ENCODE data around the gene PTBP1.
A peak's percentile ranks its signal among the peaks of the same experiment; 100 is the strongest.

Gene PTBP1

DNA sequence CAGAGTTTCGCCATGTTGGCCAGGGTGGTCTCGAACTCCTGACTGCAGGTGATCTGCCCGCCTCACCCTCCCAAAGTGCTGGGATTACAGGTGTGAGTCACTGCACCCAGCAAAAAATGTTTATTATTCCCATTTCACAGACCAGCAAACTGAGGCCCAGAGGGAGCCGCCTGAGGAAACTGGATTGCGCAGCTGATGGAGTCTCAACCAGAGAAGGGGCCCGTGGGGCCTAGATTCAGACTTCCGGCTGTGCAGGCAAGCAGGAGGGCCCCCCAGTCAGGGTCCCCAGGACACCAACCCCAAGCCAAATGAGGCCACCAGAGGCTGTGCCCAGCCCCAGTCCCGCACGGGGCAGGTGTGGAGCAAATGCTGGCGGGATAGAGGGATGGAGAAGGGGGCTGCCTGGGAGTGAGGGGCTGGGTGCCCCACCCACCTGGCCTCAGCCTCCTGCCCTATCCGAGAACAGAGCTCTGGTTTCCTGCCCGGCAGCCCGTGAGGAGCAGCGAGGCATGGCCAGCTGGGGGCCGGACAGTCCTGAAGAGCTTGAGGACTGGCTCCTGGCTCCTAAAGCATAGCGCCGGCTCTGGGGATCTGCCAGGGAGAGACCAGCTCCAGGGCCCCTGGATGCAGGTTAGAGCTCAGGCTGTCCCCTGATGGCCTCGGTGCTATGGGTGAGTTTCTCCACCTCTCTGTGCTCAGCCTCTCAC, 24.4 kb upstream of the PTBP1 start:
- no peak for DNase-seq

DNA sequence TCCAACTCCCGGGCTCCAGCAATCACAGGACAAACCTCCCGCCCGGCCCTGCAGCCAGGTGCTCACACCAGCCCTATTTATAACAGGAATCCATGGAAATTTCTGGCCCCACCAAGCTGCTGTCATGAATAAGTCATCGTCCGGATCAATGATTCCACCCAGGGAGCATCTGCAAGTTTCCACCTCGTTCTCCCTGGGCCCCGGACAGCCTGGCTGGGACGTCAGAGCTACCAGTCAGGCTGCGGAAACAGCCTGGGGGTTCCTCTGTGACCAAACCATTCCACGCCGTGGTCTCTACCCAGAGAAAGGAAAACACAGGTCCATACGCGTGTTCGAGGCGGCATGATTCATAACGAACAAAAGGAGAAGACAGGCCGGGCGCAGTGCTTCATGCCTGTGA, 20.7 kb upstream of the PTBP1 start:
- DNase-seq = no peak

DNA sequence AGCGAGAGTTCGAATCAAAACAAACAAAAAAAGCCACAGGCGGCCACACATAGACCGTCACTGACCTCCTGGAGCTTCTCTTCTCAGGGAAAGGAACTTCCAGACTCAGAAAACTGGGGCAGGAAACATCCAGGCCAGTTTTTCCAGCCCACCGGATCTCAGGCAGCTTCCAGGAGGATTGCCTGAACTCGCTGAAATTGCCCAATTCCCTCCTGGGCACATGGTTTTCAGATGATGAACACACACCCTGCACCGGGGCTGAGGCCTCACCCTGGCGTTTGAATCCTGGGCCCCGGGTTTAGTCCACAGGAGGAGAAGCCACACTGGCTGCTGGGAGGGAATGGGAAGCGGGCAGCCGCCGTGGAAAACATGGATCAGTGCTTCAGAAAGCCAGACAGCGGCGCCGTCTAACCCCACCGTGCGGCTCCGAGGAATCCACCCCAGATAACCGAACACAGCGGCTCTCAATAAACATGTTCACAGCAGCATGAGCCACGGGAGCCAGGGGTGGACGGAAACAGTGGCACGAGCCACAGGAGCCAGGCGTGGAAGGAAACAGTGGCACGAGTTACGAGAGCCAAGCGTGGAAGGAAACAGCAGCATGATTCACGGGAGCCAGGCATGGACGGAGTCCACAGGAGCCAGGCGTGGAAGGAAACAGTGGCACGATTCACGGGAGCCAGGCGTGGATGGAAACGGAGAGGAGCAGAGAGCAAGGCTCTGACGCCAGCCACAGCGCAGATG, 18.2 kb upstream of the PTBP1 start:
- DNase-seq = no peak

DNA sequence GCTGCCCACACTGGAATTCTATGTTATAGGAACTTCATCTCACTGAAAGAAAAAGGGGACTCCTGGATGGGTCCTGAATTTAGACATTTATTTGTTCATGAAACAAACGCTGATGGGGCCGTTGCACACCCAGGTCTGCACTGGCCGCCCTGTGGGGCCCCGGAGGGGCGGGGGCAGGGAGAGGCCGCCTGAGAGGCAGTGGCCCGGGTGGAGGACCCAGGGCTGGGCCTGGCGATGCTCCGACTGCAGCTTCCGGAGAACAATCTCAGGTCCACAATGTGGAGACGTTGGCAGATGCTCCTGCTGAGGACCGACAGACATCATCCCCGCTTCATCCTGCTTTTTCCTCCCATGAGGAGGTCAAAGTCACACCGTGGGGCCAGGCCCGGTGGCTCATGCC, 16.3 kb upstream of the PTBP1 start:
- no peak for DNase-seq

DNA sequence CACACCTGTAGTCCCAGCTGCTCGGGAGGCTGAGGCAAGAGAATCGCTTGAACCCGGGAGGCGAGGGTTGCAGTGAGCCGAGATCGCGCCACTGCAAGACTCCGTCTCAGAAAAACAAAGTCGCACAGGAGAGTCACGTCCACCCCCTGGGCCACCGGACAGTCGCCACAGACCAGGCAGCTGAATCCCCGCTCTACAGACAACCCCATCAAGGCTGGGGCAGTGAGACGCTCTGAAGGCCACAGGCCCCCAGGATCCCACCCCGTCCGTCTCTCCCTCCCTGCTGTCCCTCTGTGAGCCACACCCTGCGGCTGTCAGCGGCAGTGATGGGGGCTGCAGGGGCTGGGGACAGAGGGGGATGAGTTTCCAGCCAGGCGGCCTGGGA, 15.5 kb upstream of the PTBP1 start:
- no peak for DNase-seq

DNA sequence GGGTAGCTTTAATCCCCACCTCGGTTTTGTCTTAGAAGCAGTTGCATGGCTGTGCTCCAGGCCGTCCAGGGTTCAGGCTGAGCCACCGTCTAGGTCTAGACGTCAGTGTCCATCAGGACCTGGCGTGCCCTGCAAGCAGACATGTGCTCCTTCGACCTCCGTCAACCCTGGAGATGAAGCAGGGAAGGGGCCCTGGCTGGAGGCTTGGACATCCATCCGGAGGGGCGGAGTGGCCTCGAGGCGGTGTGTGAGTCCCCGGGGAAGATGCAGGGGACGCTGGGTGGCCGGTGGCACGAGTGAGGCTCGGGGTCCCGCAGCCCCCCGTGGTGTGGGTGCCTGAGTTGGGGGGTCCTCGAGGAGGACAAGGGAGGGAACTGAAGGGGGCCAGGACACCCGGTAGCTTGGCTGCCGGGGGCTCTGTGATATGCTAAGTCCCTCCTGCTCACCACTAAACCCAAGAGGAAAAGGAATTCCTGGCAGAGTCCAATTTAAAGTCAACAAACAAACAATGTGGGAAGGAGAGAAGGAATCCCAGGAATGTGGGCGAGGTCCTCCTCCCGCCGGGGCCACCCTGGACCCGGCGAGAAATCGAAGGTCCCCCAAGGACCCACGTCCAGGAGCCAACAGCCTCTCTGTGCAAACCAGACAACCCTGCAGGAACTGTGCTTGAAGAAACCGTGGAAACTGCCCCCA, 14.9 kb upstream of the PTBP1 start:
- DNase-seq = no peak

DNA sequence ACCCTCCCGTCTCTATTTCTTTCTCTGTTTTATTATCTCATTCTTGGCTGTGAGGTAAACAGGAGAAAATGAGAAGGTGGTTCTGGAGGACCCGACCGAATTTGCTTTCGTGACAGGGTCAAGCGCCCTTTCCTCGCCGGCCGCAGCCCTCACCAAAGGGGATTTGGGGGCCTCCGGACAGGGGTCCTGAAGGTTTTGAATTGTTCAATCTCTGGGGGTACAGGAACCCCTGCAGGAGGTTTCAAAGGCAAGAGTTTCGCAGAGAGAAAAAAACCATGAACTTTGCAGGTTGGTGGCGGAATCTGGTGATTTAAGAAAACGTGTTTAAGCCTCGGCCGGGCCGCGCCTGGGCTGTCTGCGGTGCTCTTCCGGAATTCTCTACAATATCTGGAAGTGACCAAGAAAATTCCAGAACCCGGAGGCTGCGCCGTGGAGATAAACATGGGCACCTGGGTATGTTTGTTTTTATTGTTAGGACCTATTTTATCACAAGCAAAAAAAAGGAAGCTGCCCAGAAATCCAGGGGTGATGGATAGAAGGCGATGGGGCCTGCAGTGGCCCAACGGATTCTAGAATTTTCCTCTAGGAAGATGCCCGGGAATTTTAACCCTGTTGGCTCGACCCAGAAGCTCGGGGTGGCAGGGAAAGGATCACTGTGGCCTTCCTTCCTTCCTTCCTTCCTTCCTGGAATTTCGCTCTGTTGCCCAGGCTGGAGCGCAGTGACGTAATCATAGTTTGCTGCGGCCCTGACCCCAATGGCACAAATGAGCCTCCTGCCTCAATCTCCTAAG, 14.2 kb upstream of the PTBP1 start:
- no peak for DNase-seq

DNA sequence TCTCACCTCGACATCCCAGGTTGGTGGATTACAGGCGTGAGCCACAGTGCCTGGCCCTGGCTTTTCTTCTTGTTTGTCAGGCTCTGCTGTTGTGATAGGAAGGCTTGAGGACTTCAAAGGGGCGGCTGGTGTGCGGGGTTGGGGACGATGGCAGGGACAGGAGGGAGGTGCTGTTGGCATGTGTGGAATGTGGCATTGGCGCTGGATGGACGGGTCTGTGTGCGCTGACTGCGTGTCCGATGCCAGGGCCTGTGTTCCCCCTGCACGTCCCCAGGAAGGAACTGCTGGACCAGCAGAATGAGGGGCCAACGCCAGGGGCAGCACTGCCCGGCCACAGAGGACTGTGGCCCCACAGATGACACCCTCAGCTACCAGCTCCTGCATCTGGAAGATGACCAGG, 12.7 kb upstream of the PTBP1 start:
- no peak for DNase-seq

DNA sequence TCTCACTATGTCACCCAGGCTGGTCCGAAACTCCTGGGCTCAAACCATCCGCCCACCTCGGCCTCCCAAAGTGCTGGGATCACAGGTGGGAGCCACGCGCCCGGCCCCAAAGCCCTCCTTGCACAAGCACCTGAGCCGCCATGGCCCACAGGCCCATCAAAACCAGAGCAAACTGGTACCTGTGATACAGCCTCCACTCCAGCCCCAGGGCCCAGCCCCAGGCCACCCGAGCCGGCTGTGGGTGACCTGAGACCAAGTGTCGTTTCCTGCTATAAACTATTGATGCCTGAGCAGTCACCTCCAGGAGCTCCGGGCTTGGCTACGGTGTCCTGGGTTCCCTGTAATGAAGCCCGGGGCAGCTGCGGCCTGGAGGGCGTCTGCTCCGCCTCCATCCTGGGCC, 9.7 kb upstream of the PTBP1 start:
- DNase-seq = no peak

DNA sequence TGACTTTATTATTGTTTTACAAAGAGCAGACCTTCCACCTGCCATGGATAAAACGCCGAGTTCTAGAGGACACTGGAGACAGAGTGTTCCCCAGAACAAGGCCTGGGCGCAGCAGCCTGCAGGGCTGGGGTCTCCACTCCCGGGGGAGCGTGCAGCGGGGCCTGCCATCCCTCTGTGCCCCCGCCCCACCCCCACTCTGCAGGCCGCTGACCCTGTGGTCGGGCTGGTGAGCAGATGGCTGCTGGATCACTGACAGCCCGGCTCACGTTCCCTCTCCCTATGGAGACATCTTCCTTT, 8.6 kb upstream of the PTBP1 start:
- DNase-seq = no peak

DNA sequence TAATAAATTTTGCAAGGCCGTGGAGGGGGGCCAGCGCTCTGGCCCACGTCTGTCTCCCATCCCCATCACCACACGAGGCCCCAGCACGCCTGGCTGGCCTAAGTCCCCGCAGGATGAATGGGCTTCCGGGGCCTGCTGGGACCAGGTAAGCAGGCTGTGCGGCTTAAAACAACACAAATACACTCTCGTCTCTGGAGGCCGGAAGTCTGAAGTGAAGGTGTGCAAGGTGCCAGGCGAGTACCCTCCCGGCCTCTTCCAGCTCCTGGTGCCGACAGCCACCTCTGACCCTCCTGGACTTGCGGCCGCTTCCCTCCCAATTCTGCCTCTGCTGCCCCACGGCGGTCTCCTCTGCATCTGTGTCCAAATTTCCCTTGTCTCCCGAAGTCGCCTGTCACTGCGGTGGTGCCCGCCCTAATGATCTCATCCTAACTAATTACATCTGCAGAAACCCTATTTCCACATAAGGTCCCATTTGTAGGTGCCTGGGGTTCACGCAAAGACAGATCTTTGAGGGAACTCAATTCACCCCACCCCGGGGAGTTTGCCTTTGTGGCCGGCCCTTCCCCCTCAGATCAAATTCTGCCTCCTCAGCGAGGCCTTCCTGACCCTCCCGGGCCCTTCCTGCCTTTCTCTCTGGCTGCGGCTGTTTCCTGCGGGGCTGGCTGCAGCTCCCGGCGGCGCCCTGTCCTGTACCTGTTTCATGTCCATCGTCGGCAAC, 8.1 kb upstream of the PTBP1 start:
- DNase-seq = no peak

DNA sequence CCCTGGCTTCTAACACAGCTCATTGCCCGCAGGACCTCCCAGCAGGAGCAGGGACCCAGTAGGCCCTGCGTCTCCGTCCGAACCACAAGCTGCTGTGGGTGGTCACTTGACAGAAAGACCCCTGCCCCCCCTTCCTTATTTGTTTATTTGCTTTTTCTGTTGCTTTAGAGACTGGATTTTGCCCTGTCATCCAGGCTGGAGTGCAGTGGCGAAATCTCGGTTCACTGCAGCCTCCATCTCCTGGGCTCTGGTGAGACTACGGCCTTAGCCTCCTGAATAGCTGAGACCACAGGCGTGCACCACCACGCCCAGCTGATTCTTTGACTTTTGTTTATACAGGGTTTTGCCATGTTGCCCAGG, 7.6 kb upstream of the PTBP1 start:
- DNase-seq = no peak

DNA sequence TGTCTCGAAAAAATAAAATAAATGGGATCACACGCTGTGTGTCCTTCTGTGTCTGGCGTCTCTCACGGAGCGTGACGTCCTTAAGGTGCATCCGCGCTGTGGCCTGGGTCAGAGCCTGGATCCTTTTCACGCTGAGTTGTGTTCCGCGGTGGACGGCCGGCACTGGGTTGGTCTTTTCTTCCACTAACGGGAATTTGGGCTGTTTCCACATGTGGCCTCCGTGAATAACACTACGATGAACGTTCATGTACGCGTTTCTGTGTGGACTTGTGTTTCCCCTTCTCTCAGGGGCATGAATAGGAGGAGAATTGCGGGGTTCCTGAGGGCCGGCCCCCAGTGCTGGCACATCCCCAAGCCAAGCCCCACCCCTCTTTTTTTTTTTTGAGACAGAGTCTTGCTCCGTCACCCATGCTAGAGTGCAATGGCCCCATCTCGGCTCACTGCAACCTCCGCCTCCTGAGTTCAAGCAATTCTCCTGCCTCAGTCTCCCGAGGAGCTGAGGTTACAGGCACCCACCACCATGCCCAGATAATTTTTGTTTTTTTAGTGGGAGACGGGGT, 6.2 kb upstream of the PTBP1 start:
- no peak for DNase-seq

DNA sequence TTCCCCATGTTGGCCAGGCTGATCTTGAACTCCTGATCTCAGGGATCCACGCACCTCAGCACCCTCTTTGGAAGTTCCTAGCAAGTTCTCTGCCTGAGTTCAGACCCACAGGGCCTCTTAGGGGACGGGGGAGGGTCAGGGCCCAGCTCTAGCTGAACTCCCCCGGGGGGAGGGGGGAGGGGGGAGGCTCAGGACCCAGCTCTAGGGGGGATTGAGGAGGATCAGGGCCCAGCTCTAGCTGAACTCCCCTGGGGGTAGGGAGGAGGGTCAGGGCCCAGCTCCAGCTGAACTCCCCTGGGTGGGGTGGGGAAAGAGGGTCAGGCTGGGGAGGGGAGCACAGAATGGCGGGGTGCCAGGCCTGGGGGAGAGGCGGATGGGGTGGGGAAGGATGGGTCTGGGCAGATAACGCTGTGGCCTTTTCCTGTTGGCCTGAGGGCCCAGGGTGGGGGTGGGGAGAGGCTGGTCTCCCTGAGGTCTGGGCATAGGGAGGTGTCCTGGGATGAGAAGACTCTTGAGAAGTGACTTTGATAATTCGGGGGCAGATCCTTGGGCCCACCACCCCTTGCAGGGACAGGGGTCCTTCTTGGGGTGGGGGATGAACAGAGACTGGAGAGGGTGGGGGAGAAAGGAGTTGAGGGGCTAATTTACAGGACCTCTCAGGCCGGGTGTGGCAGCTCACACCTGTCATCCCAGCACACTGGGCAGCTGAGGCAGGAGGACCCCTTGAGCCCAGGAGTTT, 5.5 kb upstream of the PTBP1 start:
- DNase-seq = no peak

DNA sequence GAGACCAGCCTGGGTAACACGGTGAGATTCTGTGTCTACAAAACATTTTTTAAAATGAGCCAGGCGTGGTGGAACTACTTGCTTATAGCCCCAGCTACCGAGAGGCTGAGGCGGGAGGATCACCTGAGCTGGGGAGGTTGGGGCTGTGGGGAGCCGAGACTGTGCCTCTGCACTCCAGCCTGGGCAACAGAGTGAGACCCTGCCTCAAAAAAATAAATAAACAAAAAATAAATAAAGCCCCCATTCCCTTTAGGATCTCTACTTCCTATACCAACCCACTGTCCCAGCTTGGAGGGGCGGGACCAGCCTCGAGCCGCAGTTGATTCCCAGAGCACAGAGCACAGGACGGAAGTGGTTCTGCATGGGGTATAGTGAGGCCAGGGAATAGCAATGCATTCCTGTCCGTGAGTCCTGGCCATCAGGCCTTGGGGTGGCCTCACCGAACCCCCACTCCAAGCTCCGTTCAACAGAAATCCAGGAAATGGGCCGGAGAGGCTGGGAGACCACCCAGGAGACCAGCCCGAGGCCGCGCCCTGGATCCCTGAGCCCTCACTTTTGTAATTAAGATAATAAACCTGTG, 4.9 kb upstream of the PTBP1 start:
- no peak for DNase-seq

DNA sequence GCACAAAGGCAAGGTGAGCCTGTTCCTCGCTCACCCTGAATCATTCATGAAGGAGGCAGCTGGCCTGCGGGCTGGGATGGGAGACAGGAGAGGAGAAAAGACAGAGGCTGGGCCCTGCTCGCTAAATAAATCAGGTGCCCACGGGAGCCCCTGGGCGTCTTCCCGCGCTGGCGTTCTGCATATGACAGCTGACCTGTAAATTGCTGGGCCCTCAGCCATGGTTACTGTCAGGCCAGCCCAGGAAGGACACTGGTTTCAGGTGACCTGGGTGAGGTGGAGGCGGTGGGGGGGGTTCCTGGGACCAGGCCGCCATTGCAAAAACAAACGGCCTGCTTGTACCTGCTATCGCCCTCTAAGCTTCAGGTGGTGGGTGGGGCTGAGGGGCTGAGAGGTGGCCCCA, 3.4 kb upstream of the PTBP1 start:
- no peak for DNase-seq

DNA sequence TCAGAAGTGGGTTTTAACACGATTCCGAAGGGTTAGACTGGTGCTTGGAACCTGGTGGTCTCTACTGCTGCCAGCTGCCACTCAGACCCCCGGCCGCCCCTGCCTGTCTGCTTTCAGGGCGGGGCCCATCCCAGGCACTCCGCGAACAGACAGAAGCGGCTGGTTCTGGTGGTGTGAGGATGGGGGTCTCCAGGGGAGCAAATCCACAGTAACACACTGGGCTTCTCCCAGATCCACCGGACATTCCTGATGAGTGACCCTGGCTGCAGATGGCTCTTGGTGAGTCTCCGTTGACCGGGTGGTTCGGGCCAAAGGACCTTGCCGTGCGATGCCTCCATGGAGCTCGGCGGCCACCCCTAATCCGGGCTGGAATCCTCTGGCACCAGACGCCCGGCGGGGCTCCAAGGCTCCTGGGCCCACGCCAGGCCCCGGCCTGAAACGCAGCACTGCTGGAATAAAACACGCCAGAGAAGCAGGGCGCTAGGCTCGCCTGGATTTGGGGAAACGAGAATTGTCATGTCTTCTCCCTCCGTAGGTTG, 2.1 kb upstream of the PTBP1 start:
- no peak for DNase-seq

DNA sequence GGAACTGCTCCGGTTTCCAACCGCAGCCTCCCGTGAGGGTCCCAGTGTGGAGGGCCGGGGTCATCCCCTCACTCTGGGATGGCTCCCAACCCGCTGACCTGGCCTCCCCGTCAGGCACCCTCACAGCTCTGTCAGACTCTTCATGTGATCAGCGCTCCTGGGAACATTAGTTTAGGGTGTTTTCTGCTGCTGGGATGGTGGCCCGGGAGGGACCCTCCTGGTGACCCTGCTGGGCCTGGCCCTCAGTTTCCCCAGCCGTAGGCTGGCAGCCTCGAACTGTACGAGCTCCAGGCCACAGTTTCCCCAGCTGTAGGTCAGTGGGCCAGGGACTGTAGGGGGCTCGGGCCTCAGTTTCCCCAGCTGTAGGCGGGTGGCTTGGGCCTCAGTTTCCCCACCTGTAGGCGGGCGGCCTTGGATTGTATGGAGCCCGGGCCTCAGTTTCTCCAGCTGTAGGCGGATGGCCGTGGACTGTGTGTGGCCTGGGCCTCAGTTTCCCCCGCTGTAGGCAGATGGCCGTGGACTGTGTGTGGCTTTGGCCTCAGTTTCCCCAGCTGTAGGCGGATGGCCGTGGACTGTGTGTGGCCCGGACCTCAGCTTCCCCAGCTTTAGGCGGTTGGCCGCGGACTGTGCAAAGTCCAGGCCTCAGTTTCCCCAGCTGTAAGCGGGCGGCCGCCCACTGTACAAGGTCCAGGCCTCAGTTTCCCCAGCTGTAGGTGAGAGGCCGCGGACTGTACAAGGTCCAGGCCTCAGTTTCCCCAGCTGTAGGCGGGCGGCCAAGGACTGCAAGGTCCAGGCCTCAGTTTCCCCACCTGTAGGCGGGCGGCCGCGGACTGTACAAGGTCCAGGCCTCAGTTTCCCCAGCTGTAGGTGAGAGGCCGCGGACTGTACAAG, 1.3 kb upstream of the PTBP1 start:
- DNase-seq = no peak

DNA sequence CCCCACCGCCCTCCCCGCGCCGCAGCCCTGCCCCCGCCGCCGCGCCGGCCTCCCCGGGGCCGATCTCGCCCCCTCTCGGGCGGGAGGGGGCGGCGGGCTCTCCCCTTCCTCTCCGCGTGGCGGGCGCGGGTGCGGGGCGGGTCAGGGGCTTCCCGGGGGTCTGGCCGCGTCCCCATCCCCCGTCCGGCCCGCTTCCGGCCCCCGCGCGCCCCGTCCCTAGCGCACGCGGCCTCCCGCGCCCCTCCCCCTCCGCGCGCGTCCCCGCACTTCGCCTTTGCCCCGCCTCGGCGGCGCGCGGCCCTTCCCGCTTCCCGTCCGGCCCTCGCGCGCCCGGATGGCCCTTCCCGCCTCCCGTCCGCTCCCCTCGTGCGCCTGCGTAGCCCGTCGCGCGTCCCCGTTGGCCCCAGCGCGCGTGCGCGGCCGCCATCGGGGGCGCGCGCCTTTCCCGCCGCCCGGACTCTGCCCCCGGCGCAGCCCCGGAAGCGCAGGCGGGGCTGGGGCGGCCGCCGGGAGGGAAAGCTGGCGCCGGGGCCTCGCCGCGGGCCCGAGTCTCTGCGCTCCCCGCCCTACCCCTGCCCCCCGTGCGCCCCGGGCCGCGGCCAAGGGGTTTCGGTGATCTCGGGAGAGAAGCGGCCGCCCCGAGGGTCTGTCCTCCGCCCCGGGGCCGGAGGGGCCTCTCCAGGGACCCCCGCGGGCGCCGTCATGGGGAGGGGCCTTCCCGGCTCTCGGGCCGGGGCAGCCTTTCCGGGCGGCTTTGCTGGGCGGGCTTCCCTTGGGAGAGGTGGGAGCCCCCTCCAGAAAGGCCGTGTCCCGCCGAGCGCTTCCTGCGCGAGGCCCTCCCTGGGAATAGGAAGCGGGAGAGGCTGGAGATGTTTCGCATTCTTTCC, 519 bp downstream of the PTBP1 start:
- DNase-seq = peak; percentile 93

All from activated CD4-positive, CD25-positive, alpha-beta regulatory T cell treated with anti-CD3 and anti-CD28 coated beads, Interleukin-2, amount 50 U/mL, for 72 hours (primary cell).